GM12891 (cell line): ENCODE data around the gene OR7C1.
"Not testable (repeated sequence)": the region's sequence is repeated elsewhere in the genome, so short reads cannot be mapped to it uniquely, and the experiment has no call there.

Experiments used
- DNase-seq: peaks from one replicate; pipeline ENCODE4 v3.0.0; 2011; ENCODE audit warnings: low spot score; ENCODE audit not compliant: insufficient read length
- FAIRE-seq: peaks from 2 replicates; lab custom pipeline; 2011; peaks lifted over from hg19 to GRCh38; lab: Jason Lieb, UNC
- PAX5 ChIP-seq: IDR thresholded peaks from 2 replicates; pipeline ENCODE4 v1.6.1; 2011; ENCODE audit warnings: low read length, moderate library complexity, mild to moderate bottlenecking; ENCODE audit not compliant: insufficient read depth, severe bottlenecking
- POLR2A ChIP-seq: IDR thresholded peaks from 2 replicates; pipeline ENCODE4 v1.6.1; 2011; ENCODE audit warnings: low read depth, low read length, control low read depth
- POLR2AphosphoS5 ChIP-seq: IDR thresholded peaks from 2 replicates; pipeline ENCODE4 v1.6.1; 2011; ENCODE audit warnings: low read depth, low read length, control low read depth
- POU2F2 ChIP-seq: IDR thresholded peaks from 2 replicates; pipeline ENCODE4 v1.6.1; 2011; ENCODE audit warnings: low read depth, mild to moderate bottlenecking, control low read depth, low read length, moderate library complexity
- SPI1 ChIP-seq: IDR thresholded peaks from 2 replicates; pipeline ENCODE4 v1.6.1; 2011; ENCODE audit warnings: low read depth, low read length, control low read depth
- TAF1 ChIP-seq: IDR thresholded peaks from 2 replicates; pipeline ENCODE4 v1.6.1; 2011; ENCODE audit warnings: low read depth, low read length, control low read depth

The OR7C1 gene

GRCh38 chr19:14826006-14826405 lies 9.0 kb downstream of the OR7C1 start:
- TF ChIP-seq TAF1 (no peak), SPI1 (no peak), POU2F2 (no peak), PAX5 (no peak), POLR2AphosphoS5 (no peak), POLR2A (no peak)
- FAIRE-seq: no peak
- DNase-seq: no peak

- no peak for TF ChIP-seq POLR2A
- no peak for TF ChIP-seq POU2F2
- no peak for TF ChIP-seq POLR2AphosphoS5
- TF ChIP-seq PAX5: no peak
- no peak for TF ChIP-seq TAF1
- no peak for TF ChIP-seq SPI1
- FAIRE-seq (no peak), DNase-seq (no peak)
Measured at GRCh38 chr19:14821937-14822336, 13.0 kb downstream of the OR7C1 start.

GRCh38 chr19:14818588-14818987 lies 16.4 kb downstream of the OR7C1 start:
- TF ChIP-seq SPI1 (no peak), TAF1 (no peak), POU2F2 (no peak), POLR2A (no peak), POLR2AphosphoS5 (no peak), PAX5 (no peak)
- no peak for DNase-seq

GRCh38 chr19:14817052-14817451 lies 17.9 kb downstream of the OR7C1 start:
- DNase-seq (no peak), FAIRE-seq (no peak)
- TF ChIP-seq POU2F2: no peak
- TF ChIP-seq PAX5: no peak
- no peak for TF ChIP-seq POLR2A
- TF ChIP-seq TAF1: no peak
- no peak for TF ChIP-seq SPI1
- no peak for TF ChIP-seq POLR2AphosphoS5

More at GRCh38 chr19:14818588-14818987, 16.4 kb downstream of the OR7C1 start:
- FAIRE-seq: no peak

- FAIRE-seq: no peak
- DNase-seq: no peak
- TF ChIP-seq TAF1 (no peak), SPI1 (no peak), POU2F2 (no peak), POLR2AphosphoS5 (no peak), PAX5 (no peak), POLR2A (no peak)
Measured at GRCh38 chr19:14814982-14815652, 19.9 kb downstream of the OR7C1 start.

- DNase-seq (no peak), FAIRE-seq (no peak)
- no peak for TF ChIP-seq POLR2AphosphoS5
- TF ChIP-seq POLR2A: no peak
- no peak for TF ChIP-seq SPI1
Measured at GRCh38 chr19:14809272-14810057, 25.5 kb downstream of the OR7C1 start.

- FAIRE-seq (no peak), DNase-seq (no peak)
- TF ChIP-seq POLR2AphosphoS5 (no peak), SPI1 (no peak), POU2F2 (no peak), TAF1 (no peak), POLR2A (no peak), PAX5 (no peak)
Measured at GRCh38 chr19:14804765-14805164, 30.2 kb downstream of the OR7C1 start.

- TF ChIP-seq POU2F2 (no peak), POLR2AphosphoS5 (no peak)
- DNase-seq (no peak), FAIRE-seq (no peak)
Measured at GRCh38 chr19:14798760-14799159, 36.2 kb downstream of the OR7C1 start.

- FAIRE-seq: no peak
- TF ChIP-seq POLR2A: no peak
- no peak for TF ChIP-seq SPI1
- TF ChIP-seq POU2F2: no peak
- no peak for TF ChIP-seq POLR2AphosphoS5
- no peak for TF ChIP-seq TAF1
- TF ChIP-seq PAX5: no peak
- no peak for DNase-seq
Measured at GRCh38 chr19:14796021-14796420, 39.0 kb downstream of the OR7C1 start.

- FAIRE-seq (no peak), DNase-seq (no peak)
- TF ChIP-seq PAX5 (no peak), SPI1 (no peak), TAF1 (no peak), POLR2A (no peak)
Measured at GRCh38 chr19:14795078-14795721, 39.8 kb downstream of the OR7C1 start.

GRCh38 chr19:14792250-14792649 lies 42.7 kb downstream of the OR7C1 start:
- FAIRE-seq, DNase-seq: not testable (repeated sequence)
